ENCODE measurements around the gene CCL28. TPM values are rescaled to one million over a fixed set of nuclear protein-coding genes. Genes with fewer than 3 reads are reported as not detected.
A peak's percentile ranks its signal among the peaks of the same experiment; 100 is the strongest.

Gene CCL28
- total RNA-seq, 1 donor from 2014 or later, result 1.6 TPM

DNA sequence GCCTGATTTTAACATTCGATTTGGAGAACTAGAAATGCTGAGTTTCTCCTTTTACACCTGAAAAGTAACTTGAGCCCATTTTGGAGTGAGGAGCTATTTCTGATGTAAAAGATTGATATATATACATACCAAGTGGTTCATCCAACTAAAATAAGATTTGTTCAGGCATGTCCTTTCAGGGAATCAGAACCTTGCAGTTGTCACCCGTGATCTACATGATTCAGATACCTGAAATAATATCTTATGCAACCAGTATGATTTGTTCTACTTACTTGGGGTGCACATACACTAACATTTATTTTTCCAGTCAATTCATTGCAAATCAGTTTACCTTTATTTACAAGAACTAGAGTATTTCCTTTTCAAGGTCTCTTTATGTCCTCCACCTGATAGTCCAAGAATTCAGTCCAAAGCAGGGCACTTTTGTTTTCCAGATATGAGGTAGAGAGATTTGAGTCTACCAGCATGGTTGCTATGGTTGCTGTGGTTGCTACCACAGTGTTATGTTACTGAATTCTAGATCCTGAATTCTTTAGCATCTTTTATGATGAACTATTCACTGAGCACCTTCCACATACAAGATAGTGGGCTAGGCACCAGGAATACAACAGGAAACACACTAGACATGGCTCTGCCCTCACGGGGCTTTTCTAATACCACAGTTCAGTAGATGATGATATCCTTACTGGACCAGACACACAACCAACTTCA, 49.3 kb downstream of the CCL28 start:
- TF ChIP-seq, protein P1, sequence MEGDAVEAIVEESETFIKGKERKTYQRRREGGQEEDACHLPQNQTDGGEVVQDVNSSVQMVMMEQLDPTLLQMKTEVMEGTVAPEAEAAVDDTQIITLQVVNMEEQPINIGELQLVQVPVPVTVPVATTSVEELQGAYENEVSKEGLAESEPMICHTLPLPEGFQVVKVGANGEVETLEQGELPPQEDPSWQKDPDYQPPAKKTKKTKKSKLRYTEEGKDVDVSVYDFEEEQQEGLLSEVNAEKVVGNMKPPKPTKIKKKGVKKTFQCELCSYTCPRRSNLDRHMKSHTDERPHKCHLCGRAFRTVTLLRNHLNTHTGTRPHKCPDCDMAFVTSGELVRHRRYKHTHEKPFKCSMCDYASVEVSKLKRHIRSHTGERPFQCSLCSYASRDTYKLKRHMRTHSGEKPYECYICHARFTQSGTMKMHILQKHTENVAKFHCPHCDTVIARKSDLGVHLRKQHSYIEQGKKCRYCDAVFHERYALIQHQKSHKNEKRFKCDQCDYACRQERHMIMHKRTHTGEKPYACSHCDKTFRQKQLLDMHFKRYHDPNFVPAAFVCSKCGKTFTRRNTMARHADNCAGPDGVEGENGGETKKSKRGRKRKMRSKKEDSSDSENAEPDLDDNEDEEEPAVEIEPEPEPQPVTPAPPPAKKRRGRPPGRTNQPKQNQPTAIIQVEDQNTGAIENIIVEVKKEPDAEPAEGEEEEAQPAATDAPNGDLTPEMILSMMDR (IDR thresholded peaks at IDR 0.05; ENCODE audit: insufficient read depth, low read length, severe bottlenecking), result no peak
- H3K27me3 ChIP-seq (ENCODE audit: control insufficient read depth, insufficient read depth, low read length), result no peaks in the 10 kb centered on the region
- no peak for FAIRE-seq

DNA sequence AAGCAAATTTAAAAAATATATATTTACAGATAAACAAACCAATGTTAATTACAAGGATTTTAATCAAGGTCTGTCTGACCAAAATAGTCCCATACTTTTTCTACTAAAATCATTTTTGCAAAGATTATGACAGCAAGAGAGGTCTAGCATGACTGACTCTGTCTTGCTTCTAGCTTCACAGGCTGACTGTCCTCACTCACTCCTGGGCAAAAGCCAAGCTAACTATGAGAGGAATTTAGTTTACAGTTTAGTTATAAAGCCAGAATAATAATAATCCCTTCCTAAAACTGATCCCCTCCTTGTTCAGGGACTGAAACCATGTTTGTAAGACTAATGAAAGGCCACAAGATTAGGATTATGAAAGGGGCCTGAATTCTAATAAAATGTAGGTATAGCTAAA, 53.5 kb downstream of the CCL28 start:
- Histone ChIP-seq H3K36me3 (ENCODE audit: control insufficient read depth, insufficient read depth, low read length) (no peaks in the 10 kb centered on the region), H3K27me3 (ENCODE audit: control insufficient read depth, insufficient read depth, low read length) (no peaks in the 10 kb centered on the region), H3K4me3 (ENCODE audit: low read depth, low read length) (no peak overlapping the region)
- no peak for DNase-seq (ENCODE audit: low read depth)
- TF ChIP-seq, protein P1 (IDR thresholded peaks at IDR 0.05; ENCODE audit: insufficient read depth, low read length, severe bottlenecking), result no peak
- FAIRE-seq, result no peak

More for the DNA sequence above, 49.3 kb downstream of the CCL28 start:
- Histone ChIP-seq H3K36me3 (ENCODE audit: control insufficient read depth, insufficient read depth, low read length) (no peaks in the 10 kb centered on the region), H3K4me3 (ENCODE audit: low read depth, low read length) (no peak overlapping the region)
- DNase-seq (ENCODE audit: low read depth), result peak; percentile 92

DNA sequence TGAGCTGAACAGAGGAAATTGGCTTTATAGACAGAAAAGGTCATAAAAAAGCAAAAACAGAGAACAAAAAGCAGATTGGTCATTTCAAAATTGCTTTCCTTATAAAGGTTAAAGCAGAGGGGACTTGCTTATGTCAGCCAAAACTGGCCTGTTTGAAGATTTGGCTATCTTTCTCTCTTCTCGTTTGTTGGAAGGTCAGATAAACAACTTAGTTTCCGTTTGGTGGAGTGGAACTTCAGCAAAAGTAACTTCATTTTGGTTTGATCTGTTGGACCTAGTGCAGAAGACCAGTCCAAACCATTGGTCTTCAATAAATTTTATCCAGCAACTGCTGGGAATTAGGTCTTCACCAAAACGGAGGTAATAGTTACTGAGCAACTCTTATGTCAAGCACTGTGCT, 53.9 kb downstream of the CCL28 start:
- no peaks in the 10 kb centered on the region for H3K36me3 ChIP-seq (ENCODE audit: control insufficient read depth, insufficient read depth, low read length)
- DNase-seq (ENCODE audit: low read depth), result no peak
- TF ChIP-seq, protein P1 (IDR thresholded peaks at IDR 0.05; ENCODE audit: insufficient read depth, low read length, severe bottlenecking), result no peak
- H3K27me3 ChIP-seq (ENCODE audit: control insufficient read depth, insufficient read depth, low read length), result no peaks in the 10 kb centered on the region
- no peak overlapping the region for H3K4me3 ChIP-seq (ENCODE audit: low read depth, low read length)
- FAIRE-seq, result no peak

DNA sequence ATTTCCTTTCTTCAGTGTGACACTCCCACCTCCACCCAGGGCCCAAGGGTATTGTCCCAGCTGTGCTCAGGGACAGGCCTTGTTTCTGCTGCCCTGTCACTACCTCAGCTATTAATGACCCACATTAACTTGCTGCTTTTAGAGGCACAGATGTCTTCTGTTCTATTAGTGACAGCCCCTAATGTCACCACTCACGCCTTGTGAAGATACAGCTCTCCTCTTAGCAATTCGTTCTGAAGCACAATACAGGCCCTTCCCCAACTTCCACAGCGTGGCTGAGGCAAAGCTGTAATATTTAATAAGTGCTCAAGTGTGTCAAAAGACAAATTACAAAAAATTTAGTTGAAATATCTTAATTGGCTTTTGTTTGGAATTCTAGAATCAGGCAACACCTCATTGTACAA, 54.3 kb downstream of the CCL28 start:
- TF ChIP-seq, protein P1 (IDR thresholded peaks at IDR 0.05; ENCODE audit: insufficient read depth, low read length, severe bottlenecking), result no peak
- Histone ChIP-seq H3K36me3 (ENCODE audit: control insufficient read depth, insufficient read depth, low read length) (no peaks in the 10 kb centered on the region), H3K27me3 (ENCODE audit: control insufficient read depth, insufficient read depth, low read length) (no peaks in the 10 kb centered on the region), H3K4me3 (ENCODE audit: low read depth, low read length) (no peak overlapping the region)
- DNase-seq (ENCODE audit: low read depth) (no peak), FAIRE-seq (no peak)

DNA sequence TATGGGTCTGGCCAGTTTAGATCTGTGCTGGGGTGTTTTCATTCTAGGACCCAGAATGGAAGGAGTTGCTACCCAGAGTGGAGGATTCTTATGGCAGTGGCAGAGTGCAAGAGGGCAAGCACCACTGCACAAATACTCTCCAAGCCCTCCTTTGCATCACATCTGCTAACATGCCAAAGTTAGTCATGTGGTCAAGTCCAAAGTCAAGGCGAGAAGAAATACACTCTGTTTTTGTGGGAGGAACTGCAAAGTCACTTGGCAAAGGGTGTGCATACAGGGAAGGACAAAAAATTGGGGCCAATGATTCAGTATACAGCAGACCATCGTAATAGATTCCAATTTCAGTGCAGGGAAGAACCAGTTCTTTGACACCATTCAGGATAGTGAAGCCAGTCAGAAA, 55.1 kb downstream of the CCL28 start:
- TF ChIP-seq, protein P1 (IDR thresholded peaks at IDR 0.05; ENCODE audit: insufficient read depth, low read length, severe bottlenecking), result no peak
- no peak for DNase-seq (ENCODE audit: low read depth)
- Histone ChIP-seq H3K4me3 (ENCODE audit: low read depth, low read length) (no peak overlapping the region), H3K36me3 (ENCODE audit: control insufficient read depth, insufficient read depth, low read length) (no peaks in the 10 kb centered on the region), H3K27me3 (ENCODE audit: control insufficient read depth, insufficient read depth, low read length) (no peaks in the 10 kb centered on the region)
- FAIRE-seq, result no peak

DNA sequence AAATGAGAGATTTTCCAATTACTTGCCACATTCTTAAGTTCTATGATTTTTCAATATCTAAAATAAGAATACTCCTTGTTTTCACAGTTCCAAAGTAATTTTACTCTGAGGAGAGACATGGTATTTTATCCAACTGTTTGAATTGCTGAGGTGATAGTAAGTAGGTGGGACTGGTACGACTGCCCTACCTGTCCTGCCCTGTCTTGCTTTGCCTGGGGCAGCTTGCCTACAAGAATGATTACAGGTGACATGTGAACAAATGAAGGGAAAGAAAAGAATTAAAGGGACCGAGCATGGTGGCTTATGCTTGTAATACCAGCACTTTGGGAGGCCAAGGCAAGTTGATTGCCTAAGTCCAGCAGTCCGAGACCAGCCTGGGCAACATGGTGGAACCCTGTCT, 57.4 kb downstream of the CCL28 start:
- TF ChIP-seq, protein P1 (IDR thresholded peaks at IDR 0.05; ENCODE audit: insufficient read depth, low read length, severe bottlenecking), result no peak
- H3K36me3 ChIP-seq (ENCODE audit: control insufficient read depth, insufficient read depth, low read length), result no peaks in the 10 kb centered on the region
- no peak for FAIRE-seq
- H3K27me3 ChIP-seq (ENCODE audit: control insufficient read depth, insufficient read depth, low read length), result no peaks in the 10 kb centered on the region
- DNase-seq (ENCODE audit: low read depth), result peak; percentile 42
- H3K4me3 ChIP-seq (ENCODE audit: low read depth, low read length), result no peak overlapping the region
